Choroid plexus epithelial cell (primary cell): Measurements from ENCODE around the gene FBRS.
"Not testable (repeated sequence)": the region's sequence is repeated elsewhere in the genome, so short reads cannot be mapped to it uniquely, and the experiment has no call there.

Source experiments
- DNase-seq: peaks from one replicate; pipeline ENCODE4 v3.0.0-alpha.2; 2010; ENCODE audit warnings: low read depth
- H3K4me3 ChIP-seq: 2 replicates; pipeline ENCODE4 v1.5.1; 2011; ENCODE audit warnings: low read depth, mild to moderate bottlenecking, control low read depth, low read length, moderate library complexity
- TF ChIP-seq, protein P1 (sequence below): conservative IDR thresholded peaks from 2 replicates; pipeline ENCODE4 v1.5.1; 2011; ENCODE audit warnings: low read depth, mild to moderate bottlenecking, control low read depth, inconsistent platforms, low read length, moderate library complexity

The FBRS gene

DNA sequence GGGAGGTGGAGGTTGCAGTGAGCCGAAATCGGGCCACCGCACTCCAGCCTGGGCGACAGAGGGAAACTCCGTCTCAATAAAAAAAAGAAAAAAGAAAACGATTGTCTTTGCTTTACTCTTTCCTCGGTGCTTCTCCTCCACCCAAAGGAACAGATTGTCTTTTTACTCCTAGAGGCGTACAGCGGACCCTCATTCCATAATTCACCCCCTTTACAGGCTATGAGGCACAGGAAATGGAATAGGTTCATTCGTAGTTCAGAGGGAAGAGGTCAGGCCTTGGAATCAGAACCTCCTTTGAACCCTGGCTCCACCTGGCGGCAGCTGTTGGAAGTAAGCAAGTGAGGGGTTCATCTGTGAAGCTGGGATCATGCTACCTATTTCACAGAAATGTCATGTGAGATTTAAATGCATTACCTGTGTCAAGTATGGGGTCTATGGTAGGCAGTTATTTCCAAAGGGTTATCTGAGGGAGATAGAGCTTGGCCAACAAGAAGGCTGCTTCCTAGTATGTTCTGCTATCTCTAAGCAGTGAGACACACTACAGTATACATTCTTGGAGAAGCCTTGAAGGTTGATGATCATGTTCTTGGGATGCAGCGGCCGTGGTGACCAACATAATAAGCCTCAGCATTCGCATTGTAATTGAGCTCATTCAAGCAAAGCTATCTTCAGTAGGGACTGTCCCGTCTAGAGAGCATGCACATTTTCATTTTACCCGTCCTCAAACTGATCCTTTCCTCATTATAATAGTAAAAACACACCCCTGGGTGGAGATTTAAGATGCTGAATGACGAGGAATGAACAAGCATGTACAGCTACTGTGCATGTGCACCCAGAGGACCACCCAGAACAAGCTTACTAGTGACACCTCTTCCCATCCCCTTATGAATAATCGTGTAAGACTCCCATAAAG, 29.3 kb upstream of the FBRS start:
- DNase-seq, result peak; percentile 82
- TF ChIP-seq, protein P1, sequence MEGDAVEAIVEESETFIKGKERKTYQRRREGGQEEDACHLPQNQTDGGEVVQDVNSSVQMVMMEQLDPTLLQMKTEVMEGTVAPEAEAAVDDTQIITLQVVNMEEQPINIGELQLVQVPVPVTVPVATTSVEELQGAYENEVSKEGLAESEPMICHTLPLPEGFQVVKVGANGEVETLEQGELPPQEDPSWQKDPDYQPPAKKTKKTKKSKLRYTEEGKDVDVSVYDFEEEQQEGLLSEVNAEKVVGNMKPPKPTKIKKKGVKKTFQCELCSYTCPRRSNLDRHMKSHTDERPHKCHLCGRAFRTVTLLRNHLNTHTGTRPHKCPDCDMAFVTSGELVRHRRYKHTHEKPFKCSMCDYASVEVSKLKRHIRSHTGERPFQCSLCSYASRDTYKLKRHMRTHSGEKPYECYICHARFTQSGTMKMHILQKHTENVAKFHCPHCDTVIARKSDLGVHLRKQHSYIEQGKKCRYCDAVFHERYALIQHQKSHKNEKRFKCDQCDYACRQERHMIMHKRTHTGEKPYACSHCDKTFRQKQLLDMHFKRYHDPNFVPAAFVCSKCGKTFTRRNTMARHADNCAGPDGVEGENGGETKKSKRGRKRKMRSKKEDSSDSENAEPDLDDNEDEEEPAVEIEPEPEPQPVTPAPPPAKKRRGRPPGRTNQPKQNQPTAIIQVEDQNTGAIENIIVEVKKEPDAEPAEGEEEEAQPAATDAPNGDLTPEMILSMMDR, result peak; percentile 97
- peak overlapping the region; percentile 32 for H3K4me3 ChIP-seq

DNA sequence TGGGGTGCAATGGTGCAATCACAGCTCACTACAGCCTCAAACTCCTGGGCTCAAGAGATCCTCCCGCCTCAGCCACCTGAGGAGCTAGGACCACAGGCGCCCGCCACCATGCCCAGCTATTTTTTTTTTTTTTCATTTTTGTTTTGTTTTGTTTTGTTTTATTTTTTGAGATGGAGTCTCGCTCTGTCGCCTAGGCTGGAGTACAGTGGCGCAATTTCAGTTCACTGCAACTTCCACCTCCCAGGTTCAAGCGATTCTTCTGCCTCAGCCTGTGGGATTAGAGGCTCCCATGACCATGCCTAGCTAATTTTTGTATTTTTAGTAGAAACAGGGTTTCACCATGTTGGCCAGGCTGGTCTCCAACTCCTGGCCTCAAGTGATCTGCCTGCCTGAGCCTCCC, 25.8 kb upstream of the FBRS start:
- not testable (repeated sequence) for H3K4me3 ChIP-seq, DNase-seq

DNA sequence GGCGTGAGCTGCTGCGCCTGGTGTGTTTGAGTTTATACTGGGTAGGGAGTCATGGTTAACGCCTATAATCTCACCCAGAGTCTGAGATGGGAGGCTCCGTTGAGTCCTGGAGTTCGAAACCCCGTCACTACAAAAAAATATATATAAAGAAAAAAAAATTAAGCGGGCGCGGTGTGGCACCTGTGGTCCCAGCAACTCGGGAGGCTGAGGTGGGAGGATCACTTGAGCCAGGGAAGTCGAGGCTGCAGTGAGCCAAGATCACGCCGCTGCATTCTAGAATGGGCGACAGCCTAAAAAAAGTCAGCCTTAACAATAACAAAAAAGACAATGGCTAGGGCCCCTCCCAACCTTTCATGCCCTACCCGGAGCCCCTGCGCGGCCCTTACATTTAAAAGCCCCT, 24.7 kb upstream of the FBRS start:
- peak overlapping the region; percentile 85 for H3K4me3 ChIP-seq
- TF ChIP-seq, protein P1, result no peak
- DNase-seq, result no peak

DNA sequence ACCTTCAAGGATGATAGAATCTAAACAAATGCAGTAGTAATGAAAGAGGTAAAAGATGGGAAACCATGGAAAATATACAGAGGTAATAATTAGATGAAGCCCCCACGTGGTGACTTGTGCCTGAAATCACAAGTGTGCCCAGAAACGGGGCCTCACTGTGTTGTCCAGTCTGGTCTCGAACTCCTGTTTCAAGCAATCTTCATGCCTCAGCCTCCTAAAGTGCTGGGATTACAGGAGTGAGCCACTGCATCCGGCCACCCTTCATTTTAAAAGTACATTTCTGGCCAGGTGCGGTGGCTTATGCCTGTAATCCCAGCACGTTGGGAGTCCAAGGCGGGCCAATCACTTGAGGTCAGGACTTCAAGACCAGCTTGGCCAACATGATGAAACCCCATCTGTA, 21.6 kb upstream of the FBRS start:
- no peak overlapping the region for H3K4me3 ChIP-seq
- TF ChIP-seq, protein P1, result no peak
- no peak for DNase-seq

DNA sequence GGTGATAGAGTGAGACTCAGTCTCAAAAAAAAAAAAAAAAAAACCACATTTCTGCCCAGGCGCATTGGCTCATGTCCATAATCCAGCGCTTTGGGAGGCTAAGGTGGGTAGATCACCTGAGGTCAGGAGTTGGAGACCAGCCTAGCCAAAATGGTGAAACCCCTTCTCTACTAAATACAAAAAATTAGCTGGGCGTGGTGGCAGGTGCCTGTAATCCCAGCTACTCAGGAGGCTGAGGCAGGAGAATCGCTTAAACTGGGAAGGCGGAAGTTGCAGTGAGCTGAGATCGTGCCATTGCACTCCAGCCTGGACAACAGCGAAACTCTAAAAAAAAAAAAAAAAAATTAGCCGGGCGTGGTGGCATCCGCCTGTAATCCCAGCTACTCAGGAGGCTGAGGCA, 21.1 kb upstream of the FBRS start:
- DNase-seq, H3K4me3 ChIP-seq: not testable (repeated sequence)

DNA sequence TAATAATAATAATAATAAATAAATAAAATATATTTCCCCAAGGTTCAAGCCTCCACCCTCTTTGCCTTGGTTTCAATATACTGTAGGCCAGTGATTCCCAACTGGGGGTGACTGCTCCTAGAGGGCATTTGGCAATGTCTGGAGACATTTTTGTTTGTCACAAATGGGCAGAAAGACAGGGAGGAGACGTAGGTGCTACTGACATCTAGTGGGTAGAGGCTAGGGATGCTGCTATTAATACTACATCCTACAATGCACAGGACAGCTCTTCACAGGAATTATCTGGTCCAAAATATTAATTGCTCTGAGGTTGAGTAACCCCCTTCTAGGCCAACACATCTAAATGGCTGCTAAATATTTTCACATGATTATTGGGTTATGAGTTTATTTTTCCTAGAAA, 20.3 kb upstream of the FBRS start:
- TF ChIP-seq, protein P1, result peak; percentile 74
- no peak overlapping the region for H3K4me3 ChIP-seq
- peak; percentile 71 for DNase-seq

DNA sequence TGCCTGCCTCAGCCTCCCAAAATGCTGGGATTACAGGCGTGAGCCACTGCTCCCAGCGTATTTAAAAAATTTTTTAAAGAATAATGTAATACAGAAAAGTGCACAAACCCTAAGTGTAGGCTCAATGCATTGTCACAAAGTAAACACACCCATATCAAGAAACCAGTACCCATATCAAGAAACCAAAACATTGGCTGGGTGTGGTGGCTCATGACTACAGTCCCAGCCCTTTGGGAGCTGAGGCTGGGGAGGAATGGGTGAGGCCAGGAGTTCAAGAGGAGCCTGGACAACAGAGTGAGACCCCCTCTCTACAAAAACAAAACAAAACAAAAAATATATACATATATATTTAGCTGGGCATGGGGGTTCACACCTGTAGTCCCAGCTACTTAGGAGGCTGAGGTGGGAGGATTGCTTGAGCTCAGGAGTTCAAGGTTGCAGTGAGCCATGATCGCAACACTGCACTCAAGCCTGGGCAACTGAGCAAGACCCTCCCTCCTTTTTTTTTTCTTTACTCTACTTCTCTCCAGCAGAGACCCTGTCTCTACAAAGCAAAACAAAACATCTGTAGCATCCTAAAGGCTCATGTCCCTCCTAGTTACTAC, 16.8 kb upstream of the FBRS start:
- DNase-seq, result no peak
- H3K4me3 ChIP-seq, result no peak overlapping the region
- TF ChIP-seq, protein P1, result no peak

DNA sequence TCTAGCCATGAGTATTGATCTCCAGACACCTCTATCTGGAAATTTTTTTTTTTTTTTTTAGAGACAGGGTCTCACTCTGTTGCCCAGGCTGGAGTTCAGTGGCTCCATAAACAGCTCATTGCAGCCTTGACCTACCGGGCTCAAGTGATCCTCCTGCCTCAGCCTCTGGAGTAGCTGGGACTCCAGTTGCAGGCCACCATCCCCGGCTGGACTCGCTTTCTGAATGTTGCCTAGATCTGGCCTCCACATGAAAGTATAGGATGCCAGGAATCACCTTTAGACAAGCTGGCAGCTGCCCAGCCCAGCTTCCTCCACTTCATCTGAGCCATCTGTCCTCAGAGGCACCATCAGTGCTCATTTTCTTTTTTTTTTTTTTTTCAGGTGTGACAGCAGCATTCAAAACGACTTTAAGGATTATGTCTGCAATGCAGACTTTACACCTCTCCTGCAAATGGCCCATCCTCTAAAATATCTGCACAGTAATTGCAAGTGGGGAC, 13.8 kb upstream of the FBRS start:
- TF ChIP-seq, protein P1, result no peak
- no peak overlapping the region for H3K4me3 ChIP-seq
- DNase-seq, result no peak
